ENCODE results near the gene AQP2. TPM values are rescaled to one million over a fixed set of nuclear protein-coding genes. Genes with fewer than 3 reads are reported as not detected.

Gene AQP2
- total RNA-seq, 1 donor from 2014 or later = not detected

GRCh38 chr12:49947593-49948226 lies 2.8 kb upstream of the AQP2 start:
- intact Hi-C loops (cut with DNase I) = no loop called here
- no peak for ATAC-seq
- no peak for DNase-seq

GRCh38 chr12:49948866-49949845 lies 1.4 kb upstream of the AQP2 start:
- ATAC-seq (no peak), DNase-seq (peak; percentile 41)
- H3K27ac ChIP-seq = no peak overlapping the region
- intact Hi-C loops (cut with DNase I) = no loop called here
- H3K9me3 ChIP-seq = no peaks in the 10 kb centered on the region
- no peak overlapping the region for H3K4me3 ChIP-seq
- H3K4me1 ChIP-seq = peaks cover 21% of the 10 kb centered on the region
- H3K27me3 ChIP-seq = peaks cover 5% of the 10 kb centered on the region
- no peaks in the 10 kb centered on the region for H3K36me3 ChIP-seq
- TF ChIP-seq CTCF (IDR thresholded peaks at IDR 0.05) = no peak

More at GRCh38 chr12:49947593-49948226, 2.8 kb upstream of the AQP2 start:
- H3K27me3 ChIP-seq = no peaks in the 10 kb centered on the region
- H3K4me3 ChIP-seq = no peak overlapping the region
- no peaks in the 10 kb centered on the region for H3K36me3 ChIP-seq
- no peaks in the 10 kb centered on the region for H3K9me3 ChIP-seq
- peaks cover 18% of the 10 kb centered on the region for H3K4me1 ChIP-seq
- TF ChIP-seq CTCF (IDR thresholded peaks at IDR 0.05) = no peak
- H3K27ac ChIP-seq = no peak overlapping the region

- H3K9me3 ChIP-seq = no peaks in the 10 kb centered on the region
- H3K36me3 ChIP-seq = no peaks in the 10 kb centered on the region
- no peak overlapping the region for H3K4me3 ChIP-seq
- intact Hi-C loops (cut with DNase I) = no loop called here
- DNase-seq = peak; percentile 8
- peaks cover 13% of the 10 kb centered on the region for H3K27me3 ChIP-seq
- no peak for ATAC-seq
- no peak for TF ChIP-seq CTCF (IDR thresholded peaks at IDR 0.05)
- no peak overlapping the region for H3K27ac ChIP-seq
- peaks cover 21% of the 10 kb centered on the region for H3K4me1 ChIP-seq
Measured at GRCh38 chr12:49949866-49950265, 671 bp upstream of the AQP2 start.

GRCh38 chr12:49951411-49952240 lies 1.1 kb downstream of the AQP2 start:
- Histone ChIP-seq H3K36me3 (no peaks in the 10 kb centered on the region), H3K4me3 (no peak overlapping the region), H3K27me3 (peaks cover 30% of the 10 kb centered on the region), H3K4me1 (peaks cover 15% of the 10 kb centered on the region), H3K27ac (no peak overlapping the region), H3K9me3 (no peaks in the 10 kb centered on the region)
- no peak for TF ChIP-seq CTCF (IDR thresholded peaks at IDR 0.05)
- ATAC-seq = no peak
- intact Hi-C loops (cut with DNase I) = no loop called here
- DNase-seq = peak; percentile 54

GRCh38 chr12:49952391-49953055 lies 2.0 kb downstream of the AQP2 start:
- TF ChIP-seq CTCF (IDR thresholded peaks at IDR 0.05) = no peak
- Histone ChIP-seq H3K27ac (no peak overlapping the region), H3K4me3 (no peak overlapping the region), H3K36me3 (no peaks in the 10 kb centered on the region), H3K4me1 (peaks cover 15% of the 10 kb centered on the region), H3K27me3 (peaks cover 32% of the 10 kb centered on the region), H3K9me3 (no peaks in the 10 kb centered on the region)
- intact Hi-C loops (cut with DNase I) = no loop called here
- DNase-seq = peak; percentile 53
- peak; percentile 13 for ATAC-seq
